Panc1 (cell line): ENCODE results near the gene IWS1. TPM values are rescaled to one million over a fixed set of nuclear protein-coding genes. Genes with fewer than 3 reads are reported as not detected.

Experiments
- ATAC-seq: fragments of 200-7000 bp; cut with Tn5 transposase; 2 replicates; pipeline ENCODE4 v1.9.1; 2020; ENCODE audit warnings: mild to moderate bottlenecking, moderate library complexity
- BruUV-seq: library from RNA; stranded (reverse); fragments of 400-500 nt; replicated peaks from 2 replicates; lab custom pipeline; 2021; lab: Mats Ljungman, UMichigan
- CTCF ChIA-PET: fragments of 300-600 bp; sonication (Branson Sonifier 250); formaldehyde crosslinking; loops from one replicate; lab custom pipeline; 2022; ENCODE audit warnings: antibody characterized with exemption; lab: Charles Lee
- POLR2A ChIA-PET: fragments of 300-600 bp; sonication (Branson Sonifier 250); formaldehyde crosslinking; loops from one replicate; lab custom pipeline; 2022; ENCODE audit warnings: antibody characterized with exemption; lab: Charles Lee
- DNase-seq: peaks from one replicate; pipeline ENCODE4 v3.0.0-alpha.2; 2010; ENCODE audit warnings: low read depth, low spot score
- H3K27ac ChIP-seq: 2 replicates; pipeline ENCODE4 v1.5.1; 2011; ENCODE audit warnings: mild to moderate bottlenecking, low read length, inconsistent platforms
- H3K27me3 ChIP-seq: fragments of 200-500 bp; sonication (Bioruptor generic); 2 replicates; pipeline ENCODE4 v1.6.0; 2014; ENCODE audit warnings: low read length, inconsistent platforms; ENCODE audit not compliant: control insufficient read depth, insufficient read depth
- H3K36me3 ChIP-seq: fragments of 200-500 bp; sonication (Bioruptor generic); 2 replicates; pipeline ENCODE4 v1.5.1; 2014; ENCODE audit warnings: inconsistent platforms, mild to moderate bottlenecking, low read length, moderate library complexity; ENCODE audit not compliant: control insufficient read depth, insufficient read depth
- H3K4me1 ChIP-seq: 2 replicates; pipeline ENCODE4 v1.5.1; 2011; ENCODE audit warnings: inconsistent platforms, mild to moderate bottlenecking, low read length, moderate library complexity; ENCODE audit not compliant: control insufficient read depth, insufficient read depth
- H3K4me3 ChIP-seq, 2 experiments: 2 replicates each; pipeline ENCODE4 v1.5.1; 2011 to 2012; ENCODE audit warnings: low read depth in 2 of 2, low read length in 2 of 2, mild to moderate bottlenecking in 2 of 2, inconsistent platforms in 1 of 2, moderate library complexity in 1 of 2
- H3K9me3 ChIP-seq: fragments of 200-500 bp; sonication (Bioruptor generic); 2 replicates; pipeline ENCODE4 v1.5.1; 2014; ENCODE audit warnings: low read depth, mild to moderate bottlenecking, inconsistent platforms, low read length, moderate library complexity; ENCODE audit not compliant: control insufficient read depth, insufficient read depth
- CTCF ChIP-seq: fragments of 450-650 bp; IDR thresholded peaks from 2 replicates; pipeline ENCODE4 v1.5.1; 2017; ENCODE audit warnings: mild to moderate bottlenecking
- POLR2AphosphoS5 ChIP-seq: IDR thresholded peaks from 2 replicates; pipeline ENCODE4 v1.6.1; 2012; ENCODE audit warnings: mild to moderate bottlenecking, low read depth, low read length, moderate library complexity
- REST ChIP-seq, 2 experiments: IDR thresholded peaks; 2 replicates each; pipeline ENCODE4 v1.6.1; 2011 to 2012; ENCODE audit warnings: low read depth in 2 of 2, control low read depth in 1 of 2, low read length in 1 of 2, mild to moderate bottlenecking in 1 of 2, moderate library complexity in 1 of 2; ENCODE audit not compliant: insufficient read depth in 1 of 2
- SIN3A ChIP-seq: IDR thresholded peaks from 2 replicates; pipeline ENCODE4 v1.6.1; 2012; ENCODE audit warnings: low read depth, mild to moderate bottlenecking, low read length, moderate library complexity, borderline replicate concordance; ENCODE audit not compliant: insufficient read depth
- TCF7L2 ChIP-seq: IDR thresholded peaks from 2 replicates; pipeline ENCODE4 v1.6.1; 2011; ENCODE audit warnings: mild to moderate bottlenecking, low read depth, low read length, inconsistent platforms
- in situ Hi-C: cut with HindIII; loops from 2 replicates; pipeline ENCODE4 v1.10.0; 2016; ENCODE audit warnings: low sequenced_read_pairs, low pct_unique_long_range_greater_than_20kb
- intact Hi-C: fragments of 100-400 bp; cut with micrococcal nuclease; formaldehyde crosslinking; loops from one replicate; pipeline ENCODE4 v1.10.0; 2022; ENCODE audit not compliant: unreplicated experiment
- total RNA-seq: library from RNA; stranded (reverse); gene quantifications from one replicate; pipeline ENCODE4 v1.2.1, GENCODE V29; 2021; ENCODE audit not compliant: unreplicated experiment

IWS1 gene
- total RNA-seq, 1 experiment from 2014 or later: 48.6 TPM

GRCh38 chr2:127551221-127551930 is 25.1 kb upstream of the IWS1 start:
- H3K27me3 ChIP-seq: peaks cover 8% of the 10 kb centered on the region; the same call in 1 of the 2 replicates
- TF ChIP-seq SIN3A (no peak), REST (IDR thresholded peaks at IDR 0.05; ENCODE audit: insufficient read depth in 1 of 2, low read depth in 2 of 2, low read length in 1 of 2) (no peak), CTCF (no peak), TCF7L2 (no peak), POLR2AphosphoS5 (no peak)
- H3K36me3 ChIP-seq: no peaks in the 10 kb centered on the region
- BruUV-seq: no TSS peak
- ATAC-seq (no peak), DNase-seq (no peak)
- H3K4me1 ChIP-seq: no peaks in the 10 kb centered on the region
- no peak overlapping the region for H3K27ac ChIP-seq
- CTCF ChIA-PET: no interaction called here
- in situ Hi-C loops: no loop called here
- intact Hi-C loops: no loop called here
- POLR2A ChIA-PET: interaction anchor here (0.6 kb wide), 1 partner anchor 116 kb away, joined by 3 read pairs; no protein-coding TSS in a partner anchor
- H3K9me3 ChIP-seq: no peaks in the 10 kb centered on the region
- no peak overlapping the region for H3K4me3 ChIP-seq

- intact Hi-C loops (no loop called here), in situ Hi-C loops (no loop called here)
- ATAC-seq (no peak), DNase-seq (no peak)
- Histone ChIP-seq H3K36me3 (no peaks in the 10 kb centered on the region), H3K4me3 (no peak overlapping the region), H3K9me3 (no peaks in the 10 kb centered on the region), H3K4me1 (no peaks in the 10 kb centered on the region), H3K27ac (no peak overlapping the region), H3K27me3 (peaks cover 6% of the 10 kb centered on the region; the same call in 1 of the 2 replicates)
- BruUV-seq: no TSS peak
- CTCF ChIA-PET: no interaction called here
- POLR2A ChIA-PET: no interaction called here
- TF ChIP-seq TCF7L2 (no peak), POLR2AphosphoS5 (no peak), SIN3A (no peak), REST (IDR thresholded peaks at IDR 0.05; ENCODE audit: insufficient read depth in 1 of 2, low read depth in 2 of 2, low read length in 1 of 2) (no peak), CTCF (no peak)
Observed at GRCh38 chr2:127546797-127547196, 20.5 kb upstream of the IWS1 start.
